ENCODE data around the gene INTS6L. TPM values are rescaled to one million over a fixed set of nuclear protein-coding genes. Genes with fewer than 3 reads are reported as not detected.

Gene INTS6L
- total RNA-seq, 2 experiments from 2014 or later = 20.3 to 22.8 TPM

DNA sequence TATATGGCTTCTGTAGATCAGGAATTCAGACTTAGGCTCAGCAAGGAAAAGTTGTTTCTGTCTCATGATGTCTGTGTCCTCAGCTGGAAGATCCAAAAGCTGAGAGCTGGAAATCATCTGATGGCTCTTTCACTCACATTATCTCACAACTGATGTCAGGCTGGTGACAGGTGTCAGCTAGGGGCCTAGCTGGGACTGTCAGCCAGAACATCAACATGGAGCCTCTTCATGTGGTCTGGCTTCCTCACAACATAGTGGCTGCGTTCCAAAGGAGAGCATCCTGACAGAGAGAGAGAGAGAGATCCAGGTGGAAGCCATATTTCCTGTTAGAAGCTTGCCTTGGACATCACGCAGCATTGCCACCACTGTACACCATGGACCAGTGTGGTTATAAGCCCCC, 10.6 kb upstream of the INTS6L start:
- Mint-ChIP-seq H3K27ac (no peak overlapping the region), H3K36me3 (no peaks in the 10 kb centered on the region), H3K4me3 (no peak overlapping the region), H3K9me3 (ENCODE audit: low read depth) (no peaks in the 10 kb centered on the region), H3K27me3 (no peaks in the 10 kb centered on the region), H3K4me1 (no peaks in the 10 kb centered on the region)
- ATAC-seq (no peak), DNase-seq (no peak)
- CTCF ChIA-PET = no interaction called here

DNA sequence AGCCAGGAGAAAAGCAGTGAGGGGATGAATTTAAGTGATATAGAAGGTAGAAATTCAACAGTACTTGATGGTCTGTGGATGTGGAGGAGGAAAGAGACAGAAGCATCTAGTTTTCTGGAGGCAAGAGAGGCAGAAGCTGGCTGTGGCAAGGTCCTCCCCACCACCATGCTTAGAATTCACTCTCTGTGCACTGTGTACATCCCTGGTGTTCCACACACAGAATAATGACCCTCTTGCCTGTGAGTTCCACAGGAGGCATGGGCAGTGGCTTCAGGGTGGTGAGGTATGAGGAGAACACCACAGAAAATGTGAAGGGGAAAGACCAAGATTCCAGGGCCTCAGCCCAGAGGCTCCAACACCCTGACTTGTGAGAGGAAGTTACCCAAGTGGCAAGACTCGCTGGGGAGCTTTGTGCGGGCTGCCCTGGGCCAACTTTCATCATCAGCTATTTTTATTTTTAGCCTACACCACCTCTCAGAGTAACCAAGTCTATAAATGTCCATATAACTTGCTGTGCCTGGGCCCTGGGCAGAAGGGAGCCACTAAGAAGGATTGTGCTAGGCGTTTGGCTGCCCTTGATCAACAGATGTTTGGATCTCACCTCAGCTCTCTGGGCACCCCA, 7.8 kb upstream of the INTS6L start:
- Mint-ChIP-seq H3K27ac (no peak overlapping the region), H3K4me3 (no peak overlapping the region), H3K9me3 (ENCODE audit: low read depth) (no peaks in the 10 kb centered on the region), H3K27me3 (no peaks in the 10 kb centered on the region), H3K4me1 (no peaks in the 10 kb centered on the region), H3K36me3 (peaks cover 2% of the 10 kb centered on the region)
- ATAC-seq (no peak), DNase-seq (no peak)
- CTCF ChIA-PET = no interaction called here

DNA sequence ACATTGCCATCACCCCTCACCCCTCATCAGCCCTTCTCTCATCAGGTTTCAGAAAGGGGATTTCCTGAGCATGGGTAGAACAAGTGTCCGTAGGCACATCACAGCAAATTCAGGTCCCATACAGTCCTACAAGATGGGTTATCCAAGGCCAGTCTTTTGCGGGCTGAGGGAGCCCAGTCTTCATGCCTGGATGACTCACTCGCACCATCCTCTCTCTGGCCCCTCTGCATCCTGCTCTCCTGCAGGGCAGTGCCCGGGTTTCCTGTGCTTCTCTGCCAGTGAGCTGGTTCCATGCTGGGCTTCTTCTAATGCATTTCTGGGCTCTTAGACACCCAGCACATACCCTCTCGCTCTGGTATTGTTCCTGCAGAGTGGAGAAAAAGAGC, 7.3 kb upstream of the INTS6L start:
- DNase-seq (no peak), ATAC-seq (no peak)
- CTCF ChIA-PET = no interaction called here
- H3K27me3 Mint-ChIP-seq = no peaks in the 10 kb centered on the region
- no peaks in the 10 kb centered on the region for H3K4me1 Mint-ChIP-seq
- no peak overlapping the region for H3K27ac Mint-ChIP-seq
- H3K4me3 Mint-ChIP-seq = no peak overlapping the region
- H3K9me3 Mint-ChIP-seq (ENCODE audit: low read depth) = no peaks in the 10 kb centered on the region
- peaks cover 2% of the 10 kb centered on the region for H3K36me3 Mint-ChIP-seq

DNA sequence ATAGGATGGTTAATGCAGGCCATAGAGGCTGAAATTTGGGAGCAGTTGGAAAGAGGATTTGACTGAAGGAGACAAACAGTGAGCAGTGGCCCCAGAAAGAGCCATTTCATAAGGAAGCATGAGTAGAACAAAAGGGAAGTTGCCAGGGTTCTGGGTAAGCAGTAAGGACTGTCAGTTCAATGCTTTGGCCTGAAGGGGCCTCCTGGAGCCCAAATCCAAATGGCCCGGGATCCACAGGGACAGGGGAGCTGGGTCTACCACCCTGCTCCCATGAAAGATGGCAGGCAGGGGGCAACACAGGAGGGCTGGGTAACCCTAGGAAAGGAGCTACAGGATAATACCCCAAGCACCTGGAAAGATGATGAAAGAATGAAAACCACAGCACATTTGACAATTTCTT, 4.1 kb upstream of the INTS6L start:
- H3K27me3 Mint-ChIP-seq = no peaks in the 10 kb centered on the region
- peaks cover 4% of the 10 kb centered on the region for H3K4me1 Mint-ChIP-seq
- H3K4me3 Mint-ChIP-seq = no peak overlapping the region
- H3K27ac Mint-ChIP-seq = no peak overlapping the region
- ATAC-seq (no peak), DNase-seq (no peak)
- peaks cover 2% of the 10 kb centered on the region for H3K36me3 Mint-ChIP-seq
- CTCF ChIA-PET = interaction anchor here (0.7 kb wide), 1 partner anchor 1595 kb away, joined by 3 read pairs; no protein-coding TSS in a partner anchor
- H3K9me3 Mint-ChIP-seq (ENCODE audit: low read depth) = no peaks in the 10 kb centered on the region

DNA sequence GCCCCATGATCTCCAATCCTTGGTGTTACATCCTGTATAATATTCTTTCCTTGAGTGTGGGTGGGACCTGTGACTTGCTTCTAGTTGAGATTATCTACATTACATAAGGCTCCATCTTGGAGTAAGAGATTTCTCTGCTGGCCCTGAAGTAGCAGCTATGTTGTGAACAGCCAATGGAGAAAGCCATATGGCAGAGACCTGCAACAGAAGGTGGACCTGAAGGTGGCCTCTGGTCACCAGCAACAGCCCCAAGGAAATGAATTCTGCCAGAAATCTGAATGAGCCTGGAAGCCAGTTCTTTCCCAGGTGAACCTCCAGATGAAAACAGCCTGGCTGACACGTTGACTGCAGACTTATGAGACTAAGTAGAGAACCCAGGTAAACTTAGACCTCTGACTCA, 2.3 kb upstream of the INTS6L start:
- H3K4me1 Mint-ChIP-seq = peaks cover 8% of the 10 kb centered on the region
- H3K4me3 Mint-ChIP-seq = no peak overlapping the region
- no peak overlapping the region for H3K27ac Mint-ChIP-seq
- peaks cover 3% of the 10 kb centered on the region for H3K36me3 Mint-ChIP-seq
- no peaks in the 10 kb centered on the region for H3K9me3 Mint-ChIP-seq (ENCODE audit: low read depth)
- H3K27me3 Mint-ChIP-seq = no peaks in the 10 kb centered on the region
- DNase-seq (no peak), ATAC-seq (no peak)
- CTCF ChIA-PET = no interaction called here

DNA sequence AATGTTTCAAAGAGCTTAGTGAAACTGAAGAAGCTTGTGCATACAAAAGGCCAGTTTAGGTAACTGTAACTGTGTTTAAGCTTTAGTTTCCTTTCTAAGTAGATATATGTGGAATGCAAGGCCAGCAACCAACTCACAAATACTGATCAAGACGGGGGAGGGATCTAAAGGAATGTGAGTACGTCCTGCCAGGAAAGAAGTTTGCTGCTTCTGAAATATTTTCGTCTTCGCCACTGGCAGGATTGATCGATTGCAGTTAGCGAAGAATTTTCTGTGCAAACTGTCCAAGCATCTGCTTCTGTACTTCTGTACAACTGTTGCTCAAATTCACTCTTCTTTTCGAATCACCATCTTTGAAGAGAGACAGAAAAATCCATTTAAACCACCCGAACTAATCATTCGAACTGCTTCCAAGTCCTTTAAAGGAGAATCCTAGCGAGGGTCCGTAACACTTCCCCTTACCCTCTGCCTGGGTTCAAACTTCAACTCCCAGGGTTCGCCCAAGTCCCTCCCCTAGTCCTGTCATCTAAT, 373 bp upstream of the INTS6L start:
- Mint-ChIP-seq H3K27me3 (no peaks in the 10 kb centered on the region), H3K9me3 (ENCODE audit: low read depth) (no peaks in the 10 kb centered on the region), H3K27ac (peak overlapping the region; percentile 99), H3K4me3 (peak overlapping the region; percentile 99), H3K36me3 (peaks cover 5% of the 10 kb centered on the region), H3K4me1 (peaks cover 20% of the 10 kb centered on the region)
- ATAC-seq = no peak
- no peak for DNase-seq
- CTCF ChIA-PET = no interaction called here

DNA sequence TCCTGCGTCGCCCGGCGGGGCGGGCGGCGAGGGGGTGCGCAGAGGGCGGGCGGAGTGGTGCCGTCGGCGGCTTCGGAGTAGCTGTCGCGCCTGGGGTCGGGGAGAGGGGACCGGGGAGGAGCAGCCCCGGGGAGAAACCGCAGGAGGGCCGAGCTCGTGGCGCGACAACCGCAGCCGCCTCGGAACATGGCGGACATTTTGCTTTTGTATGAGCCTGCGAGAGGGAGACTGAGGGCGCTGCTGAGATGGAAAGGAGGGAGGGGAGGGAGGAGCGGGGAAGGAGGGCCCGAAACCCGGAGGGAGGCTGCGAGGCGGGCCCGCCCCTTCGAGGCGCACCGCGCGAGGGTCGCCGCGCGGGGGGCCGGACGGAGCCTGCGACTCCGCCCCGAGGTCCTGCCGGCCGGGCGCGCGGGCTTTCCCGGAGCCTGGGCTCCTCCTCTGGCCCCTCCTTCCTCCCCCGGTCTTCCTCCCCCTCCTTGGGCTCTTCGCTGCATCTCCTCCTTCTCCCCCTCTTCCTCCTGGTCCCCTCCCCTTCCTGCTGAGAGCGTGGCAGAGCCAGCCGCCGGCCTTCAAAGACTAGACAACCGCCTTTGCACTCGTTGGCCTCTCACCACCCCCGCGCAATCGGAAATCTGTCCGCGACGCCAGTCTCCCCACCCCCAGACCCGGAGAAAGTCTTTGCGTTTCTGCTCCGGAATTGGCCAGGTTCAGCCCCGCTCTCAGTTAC, 1.1 kb downstream of the INTS6L start:
- Mint-ChIP-seq H3K27me3 (no peaks in the 10 kb centered on the region), H3K36me3 (peaks cover 11% of the 10 kb centered on the region), H3K27ac (peak overlapping the region; percentile 99), H3K4me1 (peaks cover 25% of the 10 kb centered on the region), H3K4me3 (peak overlapping the region; percentile 99), H3K9me3 (ENCODE audit: low read depth) (no peaks in the 10 kb centered on the region)
- CTCF ChIA-PET = no interaction called here
- ATAC-seq (peak; percentile 72), DNase-seq (peak; percentile 90)

DNA sequence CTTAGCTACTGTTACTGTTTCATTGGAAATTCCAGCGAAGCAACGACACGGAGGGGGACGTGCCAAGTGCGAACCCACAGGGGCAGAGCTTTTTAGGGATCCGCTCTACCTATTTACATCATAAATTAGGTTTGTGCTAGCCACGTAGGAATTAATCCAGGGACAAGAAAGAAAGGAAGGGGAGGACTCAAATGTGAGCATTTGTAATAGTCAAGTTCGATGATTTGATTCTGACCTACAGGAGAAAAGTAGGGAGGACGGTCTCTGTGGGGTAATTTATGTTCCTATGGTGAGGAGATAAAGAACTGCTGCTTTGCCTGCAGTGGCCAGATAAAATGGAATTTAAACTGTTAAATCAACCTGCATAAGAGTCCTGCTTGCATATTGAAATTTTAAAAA, 1.7 kb downstream of the INTS6L start:
- H3K4me3 Mint-ChIP-seq = peak overlapping the region; percentile 99
- peaks cover 27% of the 10 kb centered on the region for H3K4me1 Mint-ChIP-seq
- ATAC-seq (no peak), DNase-seq (no peak)
- no peaks in the 10 kb centered on the region for H3K9me3 Mint-ChIP-seq (ENCODE audit: low read depth)
- peaks cover 13% of the 10 kb centered on the region for H3K36me3 Mint-ChIP-seq
- peak overlapping the region; percentile 87 for H3K27ac Mint-ChIP-seq
- no peaks in the 10 kb centered on the region for H3K27me3 Mint-ChIP-seq
- CTCF ChIA-PET = no interaction called here

DNA sequence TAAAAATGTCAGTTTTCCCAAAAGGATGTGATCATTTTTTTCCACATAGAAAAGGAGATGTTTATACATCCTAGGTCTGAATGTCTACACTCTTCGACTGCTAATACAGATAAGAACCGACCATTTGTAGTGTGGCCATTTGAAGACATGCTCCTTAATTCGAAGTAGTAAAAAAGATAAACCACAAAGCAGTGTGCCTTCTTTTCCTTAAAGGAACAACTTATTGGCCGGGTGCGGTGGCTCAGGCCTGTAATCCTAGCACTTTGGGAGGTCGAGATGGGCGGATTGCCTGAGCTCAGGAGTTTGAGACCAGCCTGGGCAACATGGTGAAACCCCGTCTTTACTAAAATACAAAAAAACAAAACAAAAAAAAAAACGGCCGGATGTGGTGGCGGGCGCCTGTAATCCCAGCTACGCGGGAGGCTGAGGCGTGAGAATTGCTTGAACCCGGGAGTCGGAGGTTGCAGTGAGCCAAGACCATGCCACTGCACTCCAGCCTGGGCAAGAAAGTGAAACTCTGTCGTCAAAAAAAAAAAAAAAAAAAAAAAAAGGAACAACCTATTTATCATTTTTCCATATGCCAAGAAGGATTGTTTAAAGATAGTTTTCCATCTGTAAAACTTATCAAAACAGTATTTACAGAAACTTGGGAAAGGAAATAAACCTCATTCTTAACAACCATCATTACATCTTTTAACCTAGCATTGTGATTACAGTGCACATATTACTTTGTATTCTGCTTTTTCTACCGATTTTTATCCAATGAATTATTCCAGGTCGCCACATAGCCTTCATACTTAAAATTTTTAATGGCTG, 2.6 kb downstream of the INTS6L start:
- CTCF ChIA-PET = no interaction called here
- peak overlapping the region; percentile 99 for H3K4me3 Mint-ChIP-seq
- peak overlapping the region; percentile 87 for H3K27ac Mint-ChIP-seq
- DNase-seq (no peak), ATAC-seq (no peak)
- H3K4me1 Mint-ChIP-seq = peaks cover 28% of the 10 kb centered on the region
- H3K36me3 Mint-ChIP-seq = peaks cover 21% of the 10 kb centered on the region
- H3K27me3 Mint-ChIP-seq = no peaks in the 10 kb centered on the region
- H3K9me3 Mint-ChIP-seq (ENCODE audit: low read depth) = no peaks in the 10 kb centered on the region

DNA sequence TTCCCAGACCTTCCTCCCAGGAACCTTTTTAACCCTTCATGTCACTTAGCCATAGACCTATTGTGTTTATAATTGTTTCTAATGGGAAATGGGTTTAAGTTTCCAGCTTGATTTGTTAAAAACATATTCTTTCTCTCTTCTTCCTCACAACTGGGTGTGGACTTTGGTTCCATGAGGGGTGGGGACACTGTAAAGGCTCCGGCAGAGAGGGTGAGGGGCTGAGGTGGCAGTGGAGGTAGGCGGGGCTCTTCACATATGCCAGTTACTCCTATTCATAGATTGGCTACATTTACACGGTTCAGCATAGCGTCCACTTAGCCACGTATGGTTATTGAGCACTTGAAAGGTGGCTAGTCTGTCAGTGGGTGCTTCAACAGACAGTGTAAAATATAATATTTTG, 7.8 kb downstream of the INTS6L start:
- no peak overlapping the region for H3K4me3 Mint-ChIP-seq
- CTCF ChIA-PET = no interaction called here
- DNase-seq (no peak), ATAC-seq (no peak)
- H3K9me3 Mint-ChIP-seq (ENCODE audit: low read depth) = no peaks in the 10 kb centered on the region
- peaks cover 27% of the 10 kb centered on the region for H3K4me1 Mint-ChIP-seq
- no peak overlapping the region for H3K27ac Mint-ChIP-seq
- peaks cover 27% of the 10 kb centered on the region for H3K36me3 Mint-ChIP-seq
- H3K27me3 Mint-ChIP-seq = no peaks in the 10 kb centered on the region

DNA sequence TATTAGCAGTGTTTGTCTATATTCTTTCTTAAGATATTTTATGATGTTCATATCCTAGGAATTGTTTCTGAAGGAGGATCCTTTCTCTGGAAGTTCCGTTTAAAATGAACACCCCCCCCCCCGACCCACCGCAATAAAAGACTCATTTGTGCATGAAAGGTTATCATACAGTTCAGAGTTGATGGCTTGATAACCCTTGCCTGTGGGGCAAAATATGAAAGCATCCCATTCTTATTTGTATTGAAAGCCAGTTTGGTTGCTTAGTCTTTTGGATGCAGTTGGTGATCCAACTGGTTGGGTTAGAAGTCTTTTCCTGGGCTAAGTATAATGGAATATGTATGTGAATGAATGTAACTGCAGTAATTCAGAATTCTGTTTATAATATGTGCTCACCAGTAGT, 8.3 kb downstream of the INTS6L start:
- H3K36me3 Mint-ChIP-seq = peaks cover 27% of the 10 kb centered on the region
- ATAC-seq = no peak
- CTCF ChIA-PET = no interaction called here
- peaks cover 26% of the 10 kb centered on the region for H3K4me1 Mint-ChIP-seq
- H3K9me3 Mint-ChIP-seq (ENCODE audit: low read depth) = no peaks in the 10 kb centered on the region
- no peak overlapping the region for H3K27ac Mint-ChIP-seq
- H3K4me3 Mint-ChIP-seq = no peak overlapping the region
- H3K27me3 Mint-ChIP-seq = no peaks in the 10 kb centered on the region
- no peak for DNase-seq

DNA sequence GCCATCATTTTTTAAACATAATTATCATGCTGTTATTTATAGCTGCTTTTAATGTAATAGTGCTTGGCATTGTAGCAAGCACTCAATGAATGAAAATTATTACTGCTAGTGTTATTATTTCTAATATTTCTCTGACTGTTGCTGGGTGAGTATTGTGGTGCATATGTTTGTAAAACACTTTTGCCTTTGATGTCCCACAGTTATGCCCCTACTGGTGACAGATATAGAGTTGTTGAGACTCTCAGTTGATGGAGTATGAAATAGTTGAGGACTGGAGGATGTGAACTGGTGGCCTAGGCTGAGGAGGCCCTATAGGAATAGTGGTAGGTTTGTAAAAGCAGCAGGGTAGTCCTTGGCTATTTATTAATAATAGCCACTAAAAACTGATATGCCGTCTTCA, 9.6 kb downstream of the INTS6L start:
- peaks cover 27% of the 10 kb centered on the region for H3K36me3 Mint-ChIP-seq
- no peak for ATAC-seq
- H3K4me1 Mint-ChIP-seq = peaks cover 14% of the 10 kb centered on the region
- H3K27me3 Mint-ChIP-seq = no peaks in the 10 kb centered on the region
- no peak overlapping the region for H3K27ac Mint-ChIP-seq
- H3K4me3 Mint-ChIP-seq = no peak overlapping the region
- DNase-seq = no peak
- H3K9me3 Mint-ChIP-seq (ENCODE audit: low read depth) = no peaks in the 10 kb centered on the region
- CTCF ChIA-PET = no interaction called here

DNA sequence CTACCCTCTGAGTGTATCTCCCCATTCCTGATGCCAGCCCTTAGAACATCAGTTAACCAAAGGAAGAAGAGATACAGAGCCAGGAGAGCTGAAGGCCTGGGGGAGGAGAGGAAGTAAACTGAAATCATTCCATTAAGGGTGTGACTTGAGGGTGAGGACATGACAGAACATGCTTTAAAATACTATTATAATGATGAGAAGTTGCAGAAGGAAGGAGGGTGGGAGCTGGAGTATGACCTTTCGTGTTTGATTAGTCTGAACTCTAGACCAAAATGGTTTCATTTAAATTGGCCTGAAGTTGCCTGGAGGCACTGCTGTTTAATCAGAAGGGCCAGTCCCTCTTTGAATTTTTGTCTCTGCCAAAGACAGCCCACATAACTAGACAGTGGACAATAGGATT, 11.4 kb downstream of the INTS6L start:
- CTCF ChIA-PET = no interaction called here
- H3K27ac Mint-ChIP-seq = no peak overlapping the region
- no peak overlapping the region for H3K4me3 Mint-ChIP-seq
- peaks cover 16% of the 10 kb centered on the region for H3K4me1 Mint-ChIP-seq
- ATAC-seq (no peak), DNase-seq (no peak)
- H3K27me3 Mint-ChIP-seq = no peaks in the 10 kb centered on the region
- H3K9me3 Mint-ChIP-seq (ENCODE audit: low read depth) = no peaks in the 10 kb centered on the region
- peaks cover 22% of the 10 kb centered on the region for H3K36me3 Mint-ChIP-seq

All from activated CD8-positive, alpha-beta memory T cell treated with anti-CD3 and anti-CD28 coated beads, Interleukin-2, amount 10 ng/mL, durations not matched to agents 7 days and 5 days (primary cell).